Measurements from ENCODE around the gene PRXL2C.
A peak's percentile ranks its signal among the peaks of the same experiment; 100 is the strongest.
"Not testable (repeated sequence)": the region's sequence is repeated elsewhere in the genome, so short reads cannot be mapped to it uniquely, and the experiment has no call there.

PRXL2C gene

DNA sequence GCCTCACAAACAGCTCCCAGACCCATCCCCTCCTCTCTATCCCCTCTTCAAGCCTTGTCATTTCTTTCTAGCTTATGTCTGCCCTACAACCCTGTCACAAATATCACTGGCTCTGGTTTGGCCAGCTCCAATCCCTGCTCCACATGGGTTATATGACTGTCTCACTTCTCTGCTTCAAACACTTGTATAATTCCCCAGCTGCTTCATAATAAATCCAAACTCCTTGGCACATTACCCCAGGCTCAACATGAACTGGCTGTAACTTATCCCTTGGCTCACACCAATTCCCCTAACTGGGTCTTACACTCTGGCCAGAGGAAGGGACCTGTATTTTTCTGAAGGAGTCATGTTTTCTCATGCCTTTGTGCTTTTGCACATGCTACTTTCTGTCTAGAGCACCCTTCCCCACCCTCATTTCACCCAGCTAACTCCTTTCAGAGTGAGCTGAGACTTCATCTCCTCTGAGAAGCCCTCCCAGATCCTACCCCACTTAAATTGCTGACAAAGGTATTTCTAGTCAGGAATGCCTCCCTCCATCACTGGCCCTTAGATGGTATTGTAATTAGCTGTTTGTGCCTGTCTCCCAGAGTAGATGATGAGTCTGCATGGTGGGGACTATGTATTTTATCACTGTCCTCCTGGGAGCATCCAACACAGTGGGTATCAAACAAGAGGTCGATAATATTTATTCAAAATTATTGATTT lies 5.3 kb downstream of the PRXL2C start:
- DNase-seq (ENCODE audit: low read depth): no peak

DNA sequence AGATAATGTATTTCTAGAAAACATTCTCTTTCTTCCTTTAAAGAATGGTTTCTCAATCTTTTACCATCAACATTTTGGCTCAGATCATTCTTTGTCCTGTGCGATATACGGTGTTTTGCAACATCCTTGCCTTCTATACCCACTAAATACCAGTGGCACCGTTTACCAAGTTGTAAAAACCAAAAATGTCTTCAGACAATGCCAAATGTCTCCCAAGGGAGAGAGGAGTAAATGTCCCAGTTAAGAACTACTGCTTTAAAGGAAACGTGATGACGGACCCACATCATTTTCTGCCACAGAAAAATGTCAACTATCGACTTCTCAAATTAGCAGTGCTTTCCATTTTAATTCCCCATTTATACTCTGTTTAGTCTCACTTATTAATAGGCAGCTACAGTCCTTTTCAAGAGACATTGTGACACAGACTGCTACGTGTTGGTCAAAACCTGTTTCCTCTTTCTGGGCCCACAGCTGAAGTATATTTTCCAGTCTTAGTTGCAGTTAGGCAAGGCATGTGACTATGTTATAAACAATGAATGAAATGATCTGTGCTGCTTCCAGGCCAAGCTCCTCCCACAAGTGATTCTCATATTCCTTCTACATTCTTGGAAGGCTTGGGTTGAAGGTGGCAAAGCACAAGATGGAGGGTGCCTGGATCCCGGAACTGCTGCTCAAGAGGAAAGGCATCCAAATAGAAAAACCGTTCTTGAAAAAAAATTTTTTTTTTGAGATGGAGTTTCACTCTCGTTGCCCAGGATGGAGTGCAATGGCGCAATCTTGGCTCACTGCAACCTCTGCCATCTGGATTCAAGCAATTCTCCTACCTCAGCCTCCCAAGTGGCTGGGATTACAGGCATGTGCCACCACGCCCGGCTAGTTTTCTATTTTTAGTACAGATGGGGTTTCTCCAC lies 8.8 kb downstream of the PRXL2C start:
- DNase-seq (ENCODE audit: low read depth): peak; percentile 90

DNA sequence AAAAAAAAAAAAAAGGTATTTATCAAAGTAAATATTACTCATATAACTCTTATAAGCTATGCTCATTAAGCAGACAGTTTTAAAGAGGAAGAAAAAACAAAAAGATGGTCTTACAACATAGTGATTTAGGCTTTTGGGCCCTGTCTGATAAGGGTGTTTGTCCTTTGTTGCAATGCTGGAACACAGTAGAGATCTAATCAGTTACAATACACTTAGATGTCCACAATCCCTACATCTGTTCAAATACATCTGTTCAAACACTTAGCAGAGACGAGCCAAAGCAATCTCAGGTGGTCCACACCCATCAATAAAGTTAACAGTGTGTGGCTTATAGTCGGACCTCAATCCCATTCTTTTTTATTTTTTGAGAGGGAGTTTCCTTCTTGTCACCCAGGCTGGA lies 11.0 kb downstream of the PRXL2C start:
- no peak for DNase-seq (ENCODE audit: low read depth)

DNA sequence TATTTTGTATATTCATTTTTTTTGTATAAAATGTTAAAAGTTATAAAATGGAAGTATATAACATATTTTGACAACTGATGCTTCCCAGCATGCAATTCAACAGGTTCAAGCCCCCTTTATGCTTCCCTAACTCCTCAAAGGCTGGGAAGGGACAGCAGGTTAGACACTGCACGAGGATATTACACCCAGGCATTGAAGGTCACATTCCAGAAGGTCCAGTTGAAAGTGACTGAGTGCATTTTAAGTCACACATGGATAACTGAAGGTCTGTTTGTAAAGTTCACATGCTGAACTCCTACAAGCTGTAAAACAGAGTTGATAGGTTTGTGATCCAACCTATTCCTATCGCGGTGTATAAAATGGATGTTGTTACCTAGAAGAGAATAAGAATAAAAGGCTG lies 13.6 kb downstream of the PRXL2C start:
- no peak for DNase-seq (ENCODE audit: low read depth)

- peak; percentile 55 for DNase-seq (ENCODE audit: low read depth)
Observed at GRCh38 chr9:96638606-96639364, 16.3 kb downstream of the PRXL2C start.

DNA sequence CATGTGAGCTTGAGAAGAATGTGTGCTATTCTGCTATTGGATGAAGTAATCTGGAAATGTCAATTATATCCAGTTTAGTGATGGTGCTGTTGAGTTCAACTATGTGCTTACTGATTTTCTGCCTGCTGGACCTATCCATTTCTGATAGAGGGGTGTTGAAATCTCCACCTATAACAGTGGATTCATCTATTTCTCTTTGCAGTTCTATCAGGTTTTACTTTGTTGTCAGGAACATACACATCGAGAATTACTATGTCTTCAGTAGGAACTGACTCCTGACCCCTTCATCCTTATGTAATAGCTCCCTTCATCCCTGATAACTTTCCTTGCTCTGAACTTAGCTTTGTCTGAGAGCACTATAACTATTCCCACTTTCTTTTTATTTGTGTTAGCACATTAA lies 18.7 kb downstream of the PRXL2C start:
- no peak for DNase-seq (ENCODE audit: low read depth)

GRCh38 chr9:96633579-96633978 lies 21.5 kb downstream of the PRXL2C start:
- not testable (repeated sequence) for DNase-seq (ENCODE audit: low read depth)

DNA sequence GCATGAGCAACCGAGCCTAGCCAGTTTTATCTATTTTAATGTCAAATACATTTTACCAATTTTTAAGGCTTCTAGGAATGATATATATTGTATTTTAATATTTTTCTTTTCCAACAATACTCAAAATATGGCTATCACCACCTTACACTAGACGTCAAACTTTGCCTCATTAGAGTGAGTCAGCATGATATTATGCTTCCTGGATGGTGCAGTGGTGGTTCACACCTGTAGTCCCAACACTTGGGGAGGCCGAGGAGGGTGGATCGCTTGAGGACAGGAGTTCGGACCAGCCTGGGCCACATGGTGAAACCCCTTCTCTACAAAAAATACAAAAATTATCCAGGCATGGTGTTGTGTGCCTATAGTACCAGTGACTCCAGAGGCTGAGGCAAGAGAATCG lies 28.2 kb downstream of the PRXL2C start:
- DNase-seq (ENCODE audit: low read depth): no peak

GRCh38 chr9:96621618-96622017 lies 33.5 kb downstream of the PRXL2C start:
- DNase-seq (ENCODE audit: low read depth): no peak

- no peak for DNase-seq (ENCODE audit: low read depth)
Observed at GRCh38 chr9:96620832-96621269, 34.3 kb downstream of the PRXL2C start.

GRCh38 chr9:96620181-96620514 lies 35.0 kb downstream of the PRXL2C start:
- DNase-seq (ENCODE audit: low read depth): no peak

DNA sequence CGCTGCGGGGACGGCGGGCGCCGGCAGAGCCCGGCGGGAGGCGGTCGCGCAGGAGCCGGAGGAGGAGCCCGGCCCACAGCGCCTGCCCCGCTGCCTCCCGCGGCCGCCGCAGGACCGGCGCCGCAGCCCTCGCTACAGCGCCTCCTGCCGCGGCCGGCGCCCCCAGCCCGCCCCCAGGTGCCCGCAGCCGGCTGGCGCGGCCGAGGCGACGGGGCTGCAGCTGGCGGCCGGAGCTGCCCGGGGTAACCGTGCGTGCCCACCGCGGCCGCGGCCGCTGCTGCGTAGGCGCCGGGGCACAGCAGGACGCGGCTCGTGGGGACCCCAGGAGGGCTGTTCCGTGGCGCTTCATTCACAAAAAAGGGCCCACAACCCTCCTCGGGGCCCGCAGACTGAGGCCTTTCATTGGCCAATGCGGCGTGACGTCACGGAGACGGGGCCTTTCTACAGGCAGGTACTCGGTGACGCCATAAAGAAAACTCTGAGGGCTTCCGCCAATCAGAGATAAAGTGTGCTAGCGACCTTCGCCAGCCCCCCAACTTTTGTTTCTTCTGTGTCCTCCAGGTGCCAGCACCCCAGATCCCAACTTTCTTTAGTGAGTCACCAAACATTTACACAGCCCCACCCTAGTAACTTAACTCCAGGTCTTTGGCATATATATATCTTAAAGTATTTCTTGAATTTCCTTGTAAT lies 35.5 kb downstream of the PRXL2C start, which contains the start of gene CDC14B:
CDC14B (minus strand) TSS at position 353 of the 690 bp plus-strand sequence. CDS start 465 bp downstream, outside the sequence.
- peak; percentile 95 for DNase-seq (ENCODE audit: low read depth)

DNA sequence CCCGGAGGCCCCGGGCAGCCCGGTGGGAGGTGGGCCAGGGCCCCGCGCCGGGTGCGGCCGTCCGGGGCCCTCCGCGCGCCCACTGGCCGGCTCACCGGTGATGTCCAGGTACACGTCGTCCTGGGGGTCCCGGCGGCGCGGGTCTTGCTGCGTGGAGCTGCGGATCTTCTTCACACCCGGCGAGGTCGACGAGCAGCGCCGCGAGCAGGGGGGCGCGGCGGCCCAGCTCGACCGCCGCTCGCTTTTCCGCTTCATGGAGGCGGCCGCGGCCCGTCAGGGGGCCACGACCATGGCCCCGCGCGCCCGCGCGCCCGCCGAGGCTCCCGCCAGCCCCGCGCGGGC lies 36.0 kb downstream of the PRXL2C start:
- no peak for DNase-seq (ENCODE audit: low read depth)

DNA sequence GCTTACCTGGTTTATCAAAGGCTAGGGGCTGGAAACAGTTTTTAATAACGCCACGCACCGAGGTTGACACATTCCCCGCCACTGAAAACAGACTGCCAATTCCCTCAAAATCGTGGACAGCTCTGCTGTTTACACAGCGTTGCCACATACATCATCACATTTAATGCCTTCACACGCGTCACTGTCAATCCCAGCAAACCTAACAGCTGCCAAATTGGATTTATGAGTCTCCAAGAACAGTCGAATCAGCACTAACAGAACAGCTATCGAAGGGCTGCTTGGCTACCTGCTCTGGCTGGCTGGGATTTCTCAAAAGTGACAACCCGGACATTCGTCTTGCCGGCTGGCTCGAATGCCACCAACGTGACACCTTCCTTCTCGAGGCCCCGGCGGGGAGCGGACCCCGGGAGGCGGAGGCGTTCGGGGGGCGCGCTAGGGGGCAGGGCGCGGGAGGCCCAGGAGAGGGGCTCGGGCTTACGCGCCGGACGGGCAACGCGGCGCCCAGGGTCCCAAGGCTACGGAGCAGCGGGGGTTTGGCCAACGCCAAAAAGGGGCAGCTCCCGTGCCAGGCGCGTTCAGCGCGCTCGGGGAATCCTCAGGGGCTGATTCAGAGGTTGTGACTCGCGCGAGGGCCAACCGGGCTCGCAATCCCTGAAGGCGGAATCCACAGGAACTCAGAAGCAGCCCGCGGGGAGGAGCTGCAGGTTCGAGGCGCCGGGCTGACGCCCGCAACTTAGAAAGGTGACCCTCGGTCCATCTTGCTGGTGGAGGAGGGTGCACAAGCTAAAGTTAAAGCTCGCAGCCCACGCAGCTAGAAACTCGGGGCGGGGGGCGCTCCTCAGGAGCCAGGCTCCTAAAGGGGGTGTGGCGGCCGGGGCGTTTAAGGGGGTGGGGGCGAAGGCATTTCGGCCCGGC lies 36.7 kb downstream of the PRXL2C start:
- DNase-seq (ENCODE audit: low read depth): peak; percentile 74

- no peak for DNase-seq (ENCODE audit: low read depth)
Observed at GRCh38 chr9:96617439-96618185, 37.5 kb downstream of the PRXL2C start.

GRCh38 chr9:96616817-96617438 lies 38.2 kb downstream of the PRXL2C start:
- DNase-seq (ENCODE audit: low read depth): no peak

DNA sequence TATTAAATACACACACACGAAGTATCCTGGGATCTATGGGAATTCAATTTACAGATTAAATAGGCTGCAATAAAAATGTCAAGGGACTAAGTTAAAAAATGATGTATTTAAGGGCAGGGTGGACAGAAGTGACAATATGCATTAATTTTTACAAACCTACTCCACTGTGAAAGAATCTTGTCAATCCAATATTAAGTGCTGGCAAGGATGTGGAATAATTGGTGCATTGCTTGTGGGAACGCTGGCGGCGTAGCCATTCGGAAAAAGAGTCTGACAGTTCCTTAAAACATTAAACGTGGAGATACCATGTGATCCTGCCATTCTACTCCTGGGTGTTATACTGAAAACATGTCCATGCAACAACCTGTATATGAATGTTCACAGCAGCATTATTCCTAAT lies 39.7 kb downstream of the PRXL2C start:
- DNase-seq (ENCODE audit: low read depth): no peak

GRCh38 chr9:96614664-96615063 lies 40.5 kb downstream of the PRXL2C start:
- peak; percentile 34 for DNase-seq (ENCODE audit: low read depth)

DNA sequence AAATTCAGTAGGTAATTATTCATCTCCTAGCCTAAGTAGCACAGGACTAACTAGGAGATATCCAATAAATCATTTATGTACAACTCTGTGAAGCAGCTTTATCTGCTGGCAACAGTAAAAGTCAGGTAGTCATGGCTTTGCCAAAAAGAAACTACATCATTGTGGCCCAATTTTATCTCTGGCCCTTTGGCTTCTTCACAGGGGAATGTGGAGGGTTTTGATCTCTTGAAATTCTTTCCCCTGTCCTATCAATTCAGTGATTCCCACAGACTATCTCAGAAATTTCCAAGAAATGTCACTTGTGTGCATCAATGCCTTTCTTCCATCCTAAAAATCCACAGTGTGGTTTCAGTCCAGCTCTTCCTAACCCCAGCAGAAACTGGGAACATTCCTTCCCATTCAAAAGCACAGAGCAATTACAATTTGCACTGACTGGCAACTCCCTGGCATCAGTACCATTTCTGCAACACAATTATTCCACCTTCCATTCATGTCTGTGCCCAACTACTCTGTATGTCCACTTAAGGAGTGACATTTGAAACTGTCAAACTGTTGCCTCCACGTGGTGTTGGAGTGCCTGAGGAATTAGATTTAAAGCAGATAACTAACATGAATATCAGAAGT lies 42.0 kb downstream of the PRXL2C start:
- DNase-seq (ENCODE audit: low read depth): no peak

Measured in iris pigment epithelial cell (primary cell).